HepG2 (cell line): ENCODE measurements around the gene ALKBH5. TPM values are rescaled to one million over a fixed set of nuclear protein-coding genes. Genes with fewer than 3 reads are reported as not detected.

ENCODE experiments used
- ASH2L ChIP-seq: fragments of 300-600, 200-600 bp; sonication (generic); IDR thresholded peaks from 2 replicates; pipeline ENCODE4 v1.7.0; 2017; ENCODE audit warnings: low read depth, mild to moderate bottlenecking, moderate library complexity, mixed read lengths, low read length; ENCODE audit not compliant: insufficient read length
- FOSL1 ChIP-seq: sonication (generic); formaldehyde crosslinking; IDR thresholded peaks from 2 replicates; pipeline ENCODE4 v1.9.0; 2021; ENCODE audit warnings: missing genetic modification reagents, borderline replicate concordance
- HOXA5 ChIP-seq: sonication (generic); formaldehyde crosslinking; IDR thresholded peaks from 2 replicates; pipeline ENCODE4 v1.4.0; 2020; ENCODE audit warnings: missing genetic modification reagents
- JUND ChIP-seq: sonication (generic); formaldehyde crosslinking; IDR thresholded peaks from 2 replicates; pipeline ENCODE4 v1.8.0; 2022; ENCODE audit warnings: mild to moderate bottlenecking, missing genetic modification reagents
- MED1 ChIP-seq: sonication (generic); formaldehyde crosslinking; IDR thresholded peaks from 2 replicates; pipeline ENCODE4 v1.4.0; 2020; ENCODE audit warnings: missing genetic modification reagents
- NR2C2 ChIP-seq: sonication (generic); formaldehyde crosslinking; IDR thresholded peaks from 2 replicates; pipeline ENCODE4 v1.4.0; 2020; ENCODE audit warnings: missing genetic modification reagents, mild to moderate bottlenecking, moderate library complexity, borderline replicate concordance
- NR2F1 ChIP-seq, 2 experiments: fragments of 450-650 bp in 1 of 2; formaldehyde crosslinking in 1 of 2; IDR thresholded peaks; 2 replicates each; pipeline versions ENCODE4 v1.5.0 to v1.6.1; 2016 to 2020; ENCODE audit warnings: mild to moderate bottlenecking in 1 of 2, missing compliant biosample characterization in 1 of 2, missing genetic modification reagents in 1 of 2, moderate library complexity in 1 of 2
- RFXANK ChIP-seq: IDR thresholded peaks from 2 replicates; pipeline ENCODE4 v1.6.1; 2016
- SATB2 ChIP-seq: sonication (generic); formaldehyde crosslinking; IDR thresholded peaks from 2 replicates; pipeline ENCODE4 v1.5.0; 2020; ENCODE audit warnings: missing genetic modification reagents
- SOX13 ChIP-seq, 3 experiments: fragments of 450-650 bp in 1 of 3; sonication (generic) in 1 of 3; formaldehyde crosslinking in 1 of 3; IDR thresholded peaks in 2 of 3; conservative IDR thresholded peaks in 1 of 3; 2 replicates each; pipeline versions ENCODE4 v1.5.0 to v1.6.1; 2016 to 2020; ENCODE audit warnings: antibody characterized with exemption in 1 of 3, mild to moderate bottlenecking in 1 of 3, missing compliant biosample characterization in 1 of 3, missing genetic modification reagents in 1 of 3, moderate library complexity in 1 of 3
- TBL1XR1 ChIP-seq: fragments of 150-350 bp; IDR thresholded peaks from 2 replicates; pipeline ENCODE4 v1.6.1; 2014; ENCODE audit warnings: borderline replicate concordance, low read length; ENCODE audit not compliant: partially characterized antibody
- TBX2 ChIP-seq: sonication (generic); formaldehyde crosslinking; IDR thresholded peaks from 2 replicates; pipeline ENCODE4 v1.5.0; 2020; ENCODE audit warnings: missing genetic modification reagents, mild to moderate bottlenecking, borderline replicate concordance
- TFE3 ChIP-seq: IDR thresholded peaks from 2 replicates; pipeline ENCODE4 v1.6.1; 2016
- ZBTB38 ChIP-seq: sonication (generic); formaldehyde crosslinking; IDR thresholded peaks from 2 replicates; pipeline ENCODE4 v1.5.1; 2020; ENCODE audit warnings: mild to moderate bottlenecking, missing genetic modification reagents
- ZBTB7A ChIP-seq: sonication (generic); formaldehyde crosslinking; IDR thresholded peaks from 2 replicates; pipeline ENCODE4 v1.8.0; 2022; ENCODE audit warnings: mild to moderate bottlenecking, missing genetic modification reagents
- ZFP41 ChIP-seq: sonication (generic); formaldehyde crosslinking; IDR thresholded peaks from 2 replicates; pipeline ENCODE4 v1.4.0; 2020; ENCODE audit warnings: mild to moderate bottlenecking, missing genetic modification reagents, borderline replicate concordance
- ZNF225 ChIP-seq: sonication (generic); formaldehyde crosslinking; IDR thresholded peaks from 2 replicates; pipeline ENCODE4 v1.4.0; 2020; ENCODE audit warnings: mild to moderate bottlenecking, missing genetic modification reagents
- ZNF253 ChIP-seq: sonication (generic); formaldehyde crosslinking; IDR thresholded peaks from 2 replicates; pipeline ENCODE4 v1.8.0; 2022; ENCODE audit warnings: mild to moderate bottlenecking, missing genetic modification reagents, borderline replicate concordance
- ZNF292 ChIP-seq: sonication (generic); formaldehyde crosslinking; IDR thresholded peaks from 2 replicates; pipeline ENCODE4 v1.8.1; 2022; ENCODE audit warnings: mild to moderate bottlenecking, low read depth, missing genetic modification reagents, borderline replicate concordance
- ZNF296 ChIP-seq: sonication (generic); formaldehyde crosslinking; conservative IDR thresholded peaks from 2 replicates; pipeline ENCODE4 v1.5.0; 2020; ENCODE audit warnings: mild to moderate bottlenecking, missing genetic modification reagents
- ZNF543 ChIP-seq: sonication (generic); formaldehyde crosslinking; IDR thresholded peaks from 2 replicates; pipeline ENCODE4 v1.4.0; 2020; ENCODE audit warnings: mild to moderate bottlenecking, missing genetic modification reagents
- ZNF549 ChIP-seq: sonication (generic); formaldehyde crosslinking; IDR thresholded peaks from 2 replicates; pipeline ENCODE4 v1.5.0; 2020; ENCODE audit warnings: missing genetic modification reagents
- ZNF644 ChIP-seq: IDR thresholded peaks from 2 replicates; pipeline ENCODE4 v1.6.1; 2016; ENCODE audit warnings: low read depth
- ZNF687 ChIP-seq: sonication (generic); formaldehyde crosslinking; IDR thresholded peaks from 2 replicates; pipeline ENCODE4 v1.5.1; 2020; ENCODE audit warnings: mild to moderate bottlenecking, missing genetic modification reagents, moderate library complexity
- polyA plus RNA-seq, 8 experiments: library from polyadenylated mRNA; depleted of rRNA in 3 of 8; stranded (reverse) in 7 of 8; unstranded in 1 of 8; fragments of >200 nt; fragmentation: Illumina TruSeq in 4 of 8; extraction: Trizol in 4 of 8; gene quantifications; 2 replicates each; pipeline versions ENCODE4 v1.2.1 to v1.2.3, GENCODE V29; 2011 to 2016; ENCODE audit warnings: low read depth in 4 of 8, missing spikeins in 1 of 8, mixed read lengths in 1 of 8; ENCODE audit not compliant: insufficient read depth in 1 of 8
- total RNA-seq, 5 experiments: library from RNA; depleted of rRNA; stranded (reverse); fragments of >200 nt; fragmentation: Illumina TruSeq; extraction: Trizol; gene quantifications; 2 replicates each; pipeline ENCODE4 v1.2.3, GENCODE V29; 2016; ENCODE audit warnings: low read depth in 1 of 5

The ALKBH5 gene
- total and polyA plus RNA-seq, 2 of the 13 experiments (the other 11 are each of a cell fraction or from before 2014, with no cell fraction given), result 68.9 to 76.9 TPM

- TF ChIP-seq TFE3 (CRISPR knock-in tag) (no peak; the same call in 1 of the 2 replicates), ZNF543 (CRISPR knock-in tag) (no peak), ZNF296 (CRISPR knock-in tag) (no peak), TBL1XR1 (no peak), NR2F1 (CRISPR knock-in tag; IDR thresholded peaks at IDR 0.05) (peak; percentile 35 to 83; a peak in 2 of 4 replicates), SATB2 (CRISPR knock-in tag) (no peak), ZNF549 (no peak), SOX13 (IDR thresholded peaks at IDR 0.05) (no peak), SOX13 (CRISPR knock-in tag; conservative IDR thresholded peaks at IDR 0.05 in 1 of 2, IDR thresholded peaks at IDR 0.05 in 1 of 2) (peak in 1 of 2 experiments; percentile 49; a peak in 1 of 4 replicates), ZNF687 (CRISPR knock-in tag) (peak; percentile 52; the same call in 1 of the 2 replicates), JUND (CRISPR knock-in tag) (peak; percentile 55; the same call in 1 of the 2 replicates), ZBTB7A (CRISPR knock-in tag) (no peak), NR2C2 (CRISPR knock-in tag) (peak; percentile 41; the same call in 1 of the 2 replicates), ZNF253 (CRISPR knock-in tag) (no peak), ASH2L (no peak), MED1 (CRISPR knock-in tag) (no peak), ZNF292 (no peak), ZBTB38 (CRISPR knock-in tag) (no peak), HOXA5 (no peak), ZNF644 (no peak), RFXANK (no peak), ZNF225 (CRISPR knock-in tag) (no peak), FOSL1 (CRISPR knock-in tag) (peak; percentile 69; the same call in 1 of the 2 replicates), TBX2 (CRISPR knock-in tag) (0 out of 2 replicates have a peak, but pooled peaks have one; percentile 13), ZFP41 (no peak)
These were observed 19.7 kb downstream of the ALKBH5 start (continued) for GRCh38 chr17:18203308-18203707.
